Activated T-helper 2 cell treated with anti-CD3 and anti-CD28 coated beads, Interferon-gamma antibody, Interleukin-2, Interleukin-4, amounts not matched to agents 10 μg/mL and 5 μg/mL and 100 μg/mL, durations not matched to agents 14 hours and 24 hours and 36 hours (primary cell): ENCODE measurements around the gene HADHB. TPM values are rescaled to one million over a fixed set of nuclear protein-coding genes. Genes with fewer than 3 reads are reported as not detected.

Source experiments
- DNase-seq: peaks from one replicate; pipeline ENCODE4 v3.0.0; 2021; ENCODE audit warnings: low spot score
- H3K27ac Mint-ChIP-seq: one replicate; pipeline ENCODE4 v1.8.0; 2021; ENCODE audit warnings: mixed read lengths
- H3K27me3 Mint-ChIP-seq: one replicate; pipeline ENCODE4 v1.8.0; 2021; ENCODE audit warnings: low read depth, mixed read lengths
- H3K36me3 Mint-ChIP-seq: one replicate; pipeline ENCODE4 v1.8.0; 2021; ENCODE audit warnings: low read depth, mixed read lengths
- H3K4me1 Mint-ChIP-seq: one replicate; pipeline ENCODE4 v1.8.0; 2021; ENCODE audit warnings: low read depth, mixed read lengths
- H3K4me3 Mint-ChIP-seq: one replicate; pipeline ENCODE4 v1.8.0; 2021; ENCODE audit warnings: low read depth, mild to moderate bottlenecking, moderate library complexity, mixed read lengths
- H3K9me3 Mint-ChIP-seq: one replicate; pipeline ENCODE4 v1.8.0; 2021; ENCODE audit warnings: mixed read lengths
- intact Hi-C: fragments of 100-400 bp; cut with micrococcal nuclease; formaldehyde crosslinking; loops from one replicate; pipeline ENCODE4 v1.15.1; 2023
- total RNA-seq: library from RNA; stranded (reverse); gene quantifications from 2 replicates; pipeline ENCODE4 v1.2.3, GENCODE V29; 2022

The HADHB gene
- 104 and 108 TPM in 2 replicates for total RNA-seq

- no peaks in the 10 kb centered on the region for H3K9me3 Mint-ChIP-seq
- peak within 1 kb of the TSS; percentile 99 for H3K4me3 Mint-ChIP-seq
- H3K27me3 Mint-ChIP-seq: no peaks in the 10 kb centered on the region
- H3K36me3 Mint-ChIP-seq: peaks cover 17% of the 10 kb centered on the region
- peak; percentile 80 for DNase-seq
- intact Hi-C loops: loop anchor here (1.0 to 5.0 kb wide), 6 partner anchors 54 to 210 kb away; partner anchors contain the start of genes ADGRF3, RAB10 and SELENOI
- peak within 1 kb of the TSS; percentile 98 for H3K27ac Mint-ChIP-seq
- H3K4me1 Mint-ChIP-seq: peaks cover 45% of the 10 kb centered on the region
Observed at GRCh38 chr2:26244309-26245230, at the start of gene HADHB, which contains the start of gene HADHA. Gene HADHB (plus strand): TSS chr2:26244939. CDS start chr2:26254255, 9,316 bp downstream. Gene HADHA (minus strand): TSS chr2:26244632. CDS start chr2:26244596, 36 bp downstream.

GRCh38 chr2:26195040-26195984 is 49.4 kb upstream of the HADHB start:
- Mint-ChIP-seq H3K27me3 (no peaks in the 10 kb centered on the region), H3K27ac (no peak overlapping the region), H3K4me1 (no peaks in the 10 kb centered on the region), H3K4me3 (no peak overlapping the region), H3K9me3 (no peaks in the 10 kb centered on the region), H3K36me3 (peaks cover 77% of the 10 kb centered on the region)
- no peak for DNase-seq
- intact Hi-C loops: no loop called here

DNA sequence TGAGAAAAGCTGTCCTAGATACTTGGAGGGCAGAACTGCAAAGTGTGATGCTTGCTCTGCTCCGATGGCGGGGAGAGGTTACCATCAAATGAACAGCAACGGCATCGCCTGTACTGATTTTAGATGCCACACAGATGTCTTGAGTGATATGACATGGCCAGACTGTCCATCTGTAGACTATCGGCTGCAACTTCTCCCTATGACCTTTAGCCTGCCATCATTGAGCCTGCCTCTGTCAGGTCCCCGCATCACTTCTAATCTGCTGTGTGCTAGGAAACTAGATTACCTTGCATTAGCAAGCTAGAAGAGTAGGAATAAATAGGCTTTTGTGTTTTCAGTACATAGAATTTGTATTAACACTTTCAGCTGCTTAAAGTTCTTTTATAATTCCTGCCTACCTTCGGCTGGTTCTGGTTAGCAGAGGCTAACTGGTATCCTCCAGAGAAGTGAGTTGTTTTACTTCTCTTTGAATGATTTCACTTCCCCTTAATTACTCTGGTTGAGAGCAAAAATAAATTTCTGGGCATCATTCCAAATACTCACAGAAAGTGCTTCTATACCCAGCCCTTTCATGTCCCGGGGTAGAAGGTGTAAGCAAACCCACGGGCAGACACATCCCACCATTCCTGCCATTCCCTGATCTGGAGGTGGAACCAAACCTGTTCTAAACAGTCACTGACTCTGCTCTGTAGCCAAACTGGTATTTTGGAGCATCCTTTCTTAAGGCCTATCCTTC is 47.9 kb upstream of the HADHB start:
- no peaks in the 10 kb centered on the region for H3K4me1 Mint-ChIP-seq
- no peak overlapping the region for H3K4me3 Mint-ChIP-seq
- DNase-seq: no peak
- peaks cover 73% of the 10 kb centered on the region for H3K36me3 Mint-ChIP-seq
- H3K9me3 Mint-ChIP-seq: no peaks in the 10 kb centered on the region
- no peaks in the 10 kb centered on the region for H3K27me3 Mint-ChIP-seq
- intact Hi-C loops: no loop called here
- H3K27ac Mint-ChIP-seq: no peak overlapping the region

- intact Hi-C loops: no loop called here
- Mint-ChIP-seq H3K36me3 (peaks cover 77% of the 10 kb centered on the region), H3K4me3 (no peak overlapping the region)
Observed at GRCh38 chr2:26197516-26197915, 47.2 kb upstream of the HADHB start.

DNA sequence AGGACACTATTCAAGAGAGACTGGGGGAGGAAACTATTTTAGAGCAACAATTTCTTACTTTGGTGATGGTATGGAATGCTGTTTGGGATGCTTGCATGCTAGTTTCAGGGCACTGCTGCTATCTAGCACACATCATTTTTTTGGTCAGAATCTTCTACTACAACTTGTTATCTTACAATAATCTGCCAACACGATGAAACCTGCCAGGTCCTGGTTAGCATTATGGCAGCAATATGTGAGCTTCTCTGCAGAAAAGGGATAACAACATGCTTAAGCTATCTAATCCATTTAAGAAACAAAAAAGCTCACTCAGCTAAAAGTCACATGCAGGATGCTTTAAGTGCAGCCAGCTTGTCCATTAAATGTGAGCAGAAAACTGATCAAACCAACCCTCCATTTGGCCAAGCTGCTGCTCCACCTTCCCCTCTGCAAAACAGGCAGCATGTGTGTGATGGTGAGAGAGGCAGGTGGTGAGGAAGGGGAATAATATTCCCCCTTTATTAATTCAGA is 41.7 kb upstream of the HADHB start:
- H3K27me3 Mint-ChIP-seq: no peaks in the 10 kb centered on the region
- H3K36me3 Mint-ChIP-seq: peaks cover 63% of the 10 kb centered on the region
- H3K4me3 Mint-ChIP-seq: no peak overlapping the region
- H3K9me3 Mint-ChIP-seq: no peaks in the 10 kb centered on the region
- intact Hi-C loops: no loop called here
- H3K27ac Mint-ChIP-seq: no peak overlapping the region
- no peak for DNase-seq
- no peaks in the 10 kb centered on the region for H3K4me1 Mint-ChIP-seq

More at GRCh38 chr2:26197516-26197915, 47.2 kb upstream of the HADHB start:
- no peak overlapping the region for H3K27ac Mint-ChIP-seq
- no peak for DNase-seq
- H3K4me1 Mint-ChIP-seq: no peaks in the 10 kb centered on the region
- no peaks in the 10 kb centered on the region for H3K9me3 Mint-ChIP-seq
- no peaks in the 10 kb centered on the region for H3K27me3 Mint-ChIP-seq

GRCh38 chr2:26203906-26204305 is 40.8 kb upstream of the HADHB start:
- no peaks in the 10 kb centered on the region for H3K27me3 Mint-ChIP-seq
- H3K4me3 Mint-ChIP-seq: no peak overlapping the region
- intact Hi-C loops: no loop called here
- DNase-seq: no peak
- H3K27ac Mint-ChIP-seq: no peak overlapping the region
- H3K4me1 Mint-ChIP-seq: no peaks in the 10 kb centered on the region
- peaks cover 64% of the 10 kb centered on the region for H3K36me3 Mint-ChIP-seq
- H3K9me3 Mint-ChIP-seq: no peaks in the 10 kb centered on the region

- no peaks in the 10 kb centered on the region for H3K27me3 Mint-ChIP-seq
- no peak overlapping the region for H3K4me3 Mint-ChIP-seq
- intact Hi-C loops: no loop called here
- no peaks in the 10 kb centered on the region for H3K9me3 Mint-ChIP-seq
- H3K36me3 Mint-ChIP-seq: peaks cover 79% of the 10 kb centered on the region
- H3K4me1 Mint-ChIP-seq: peaks cover 2% of the 10 kb centered on the region
- no peak for DNase-seq
- no peak overlapping the region for H3K27ac Mint-ChIP-seq
Observed at GRCh38 chr2:26212011-26212410, 32.7 kb upstream of the HADHB start.

DNA sequence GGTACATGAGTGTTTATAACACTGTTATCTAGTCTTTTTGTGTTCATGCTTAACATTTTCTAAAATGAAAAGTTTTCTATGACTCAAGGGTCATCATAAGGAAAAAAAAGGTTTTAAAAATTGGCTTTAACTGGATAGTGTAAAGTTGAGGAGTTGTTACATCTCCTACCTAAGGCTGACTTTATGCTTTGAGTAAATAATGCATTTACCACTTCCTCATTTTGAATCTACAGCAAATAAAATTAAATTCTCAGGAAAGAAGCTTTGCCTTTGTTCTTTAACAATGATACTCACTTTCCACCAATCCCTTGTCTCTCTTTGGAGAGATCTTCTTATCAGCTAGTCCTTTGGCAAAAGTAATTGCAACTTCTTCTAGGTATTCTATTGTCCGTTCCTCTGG is 30.0 kb upstream of the HADHB start:
- no peak for DNase-seq
- H3K27me3 Mint-ChIP-seq: no peaks in the 10 kb centered on the region
- intact Hi-C loops: no loop called here
- H3K9me3 Mint-ChIP-seq: no peaks in the 10 kb centered on the region
- H3K4me3 Mint-ChIP-seq: no peak overlapping the region
- H3K27ac Mint-ChIP-seq: no peak overlapping the region
- peaks cover under 1% of the 10 kb centered on the region for H3K4me1 Mint-ChIP-seq
- H3K36me3 Mint-ChIP-seq: peaks cover 79% of the 10 kb centered on the region

- no peaks in the 10 kb centered on the region for H3K9me3 Mint-ChIP-seq
- H3K36me3 Mint-ChIP-seq: peaks cover 79% of the 10 kb centered on the region
Observed at GRCh38 chr2:26215833-26216232, 28.9 kb upstream of the HADHB start.

DNA sequence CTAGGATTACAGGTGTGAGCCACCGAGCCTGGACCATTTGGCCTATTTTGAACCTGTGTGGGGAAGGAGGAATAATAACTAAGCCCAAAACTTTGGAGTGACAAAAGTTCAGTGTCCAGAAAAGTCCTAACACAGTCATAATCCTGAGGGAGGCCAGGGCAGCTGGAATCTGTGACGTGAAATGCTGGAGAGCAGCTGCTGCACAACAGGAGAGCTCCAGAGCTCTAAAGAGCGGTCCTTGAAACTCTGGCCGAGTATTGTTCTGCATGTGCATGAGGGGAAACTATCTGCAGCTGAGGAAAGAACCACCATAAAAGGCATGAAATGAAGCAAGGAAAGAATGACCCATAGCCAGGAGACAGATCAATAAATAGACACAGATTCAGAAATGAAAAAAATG is 28.2 kb upstream of the HADHB start:
- Mint-ChIP-seq H3K36me3 (peaks cover 74% of the 10 kb centered on the region), H3K4me3 (no peak overlapping the region), H3K9me3 (no peaks in the 10 kb centered on the region), H3K4me1 (no peaks in the 10 kb centered on the region), H3K27ac (no peak overlapping the region), H3K27me3 (no peaks in the 10 kb centered on the region)
- intact Hi-C loops: no loop called here
- no peak for DNase-seq

More at GRCh38 chr2:26215833-26216232, 28.9 kb upstream of the HADHB start:
- intact Hi-C loops: no loop called here
- DNase-seq: no peak
- H3K4me1 Mint-ChIP-seq: no peaks in the 10 kb centered on the region
- H3K4me3 Mint-ChIP-seq: no peak overlapping the region
- H3K27me3 Mint-ChIP-seq: no peaks in the 10 kb centered on the region
- H3K27ac Mint-ChIP-seq: no peak overlapping the region

DNA sequence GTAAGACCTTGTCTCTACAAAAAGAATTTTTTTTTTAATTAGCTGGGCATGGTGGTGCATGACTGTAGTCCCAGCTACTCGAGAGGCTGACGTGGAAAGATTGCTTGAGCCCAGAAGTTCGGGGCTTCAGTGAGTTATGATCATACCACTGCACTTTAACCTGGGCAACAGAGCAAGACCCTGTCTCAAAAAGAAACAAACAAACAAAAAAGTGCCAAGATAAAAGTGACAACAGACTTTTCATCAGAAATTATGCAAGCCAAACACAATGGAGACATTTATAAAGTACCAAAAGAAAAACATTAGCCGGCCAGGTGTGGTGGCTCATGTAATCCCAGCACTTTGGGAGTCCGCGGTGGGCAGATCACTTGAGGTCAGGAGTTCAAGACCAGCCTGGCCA is 27.0 kb upstream of the HADHB start:
- no peak for DNase-seq
- no peaks in the 10 kb centered on the region for H3K9me3 Mint-ChIP-seq
- H3K27me3 Mint-ChIP-seq: no peaks in the 10 kb centered on the region
- H3K4me1 Mint-ChIP-seq: no peaks in the 10 kb centered on the region
- H3K36me3 Mint-ChIP-seq: peaks cover 68% of the 10 kb centered on the region
- intact Hi-C loops: no loop called here
- no peak overlapping the region for H3K27ac Mint-ChIP-seq
- no peak overlapping the region for H3K4me3 Mint-ChIP-seq

DNA sequence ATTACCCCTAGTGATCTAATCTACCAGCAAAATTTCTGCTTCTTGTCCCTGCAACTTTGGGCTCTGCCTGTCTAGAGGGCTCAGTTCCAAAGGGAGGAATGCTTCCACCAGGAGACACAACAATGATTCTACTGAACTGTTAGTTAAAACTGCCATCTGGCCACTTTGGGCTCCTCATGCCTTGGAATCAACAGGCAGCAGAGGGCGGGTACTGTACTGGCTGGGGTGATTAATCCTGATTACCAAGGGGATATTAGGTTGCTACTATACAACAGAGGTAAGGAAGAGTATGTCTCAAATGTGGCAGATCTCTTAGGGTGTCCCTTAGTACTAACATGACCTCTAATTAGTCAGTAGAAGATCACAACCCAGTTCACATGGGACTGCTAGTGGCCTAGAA is 21.7 kb upstream of the HADHB start:
- intact Hi-C loops: no loop called here
- H3K36me3 Mint-ChIP-seq: peaks cover 64% of the 10 kb centered on the region

More for the DNA sequence above, 21.7 kb upstream of the HADHB start:
- no peaks in the 10 kb centered on the region for H3K4me1 Mint-ChIP-seq
- no peak for DNase-seq
- H3K27me3 Mint-ChIP-seq: no peaks in the 10 kb centered on the region
- no peaks in the 10 kb centered on the region for H3K9me3 Mint-ChIP-seq
- no peak overlapping the region for H3K27ac Mint-ChIP-seq
- H3K4me3 Mint-ChIP-seq: no peak overlapping the region
